NT2/D1 (cell line): ENCODE data around the gene FBXL7.

Experiments
- SUZ12 ChIP-seq: IDR thresholded peaks from 2 replicates; pipeline ENCODE4 v1.6.1; 2011; ENCODE audit not compliant: insufficient read length, insufficient read depth; ENCODE audit errors: extremely low read depth
- YY1 ChIP-seq: IDR thresholded peaks from 2 replicates; pipeline ENCODE4 v1.6.1; 2011; ENCODE audit not compliant: insufficient read length, insufficient read depth
- ZNF274 ChIP-seq: IDR thresholded peaks from 2 replicates; pipeline ENCODE4 v1.6.1; 2011; ENCODE audit warnings: mild to moderate bottlenecking, low read depth, low read length

GRCh38 chr5:15752663-15753285 lies 252.8 kb downstream of the FBXL7 start:
- TF ChIP-seq ZNF274 (no peak), YY1 (no peak), SUZ12 (no peak)
